Measurements from ENCODE around the gene ATAT1. TPM values are rescaled to one million over a fixed set of nuclear protein-coding genes. Genes with fewer than 3 reads are reported as not detected.
A peak's percentile ranks its signal among the peaks of the same experiment; 100 is the strongest.

ATAT1 gene
- total RNA-seq, 1 donor from 2014 or later: 13.3 TPM

DNA sequence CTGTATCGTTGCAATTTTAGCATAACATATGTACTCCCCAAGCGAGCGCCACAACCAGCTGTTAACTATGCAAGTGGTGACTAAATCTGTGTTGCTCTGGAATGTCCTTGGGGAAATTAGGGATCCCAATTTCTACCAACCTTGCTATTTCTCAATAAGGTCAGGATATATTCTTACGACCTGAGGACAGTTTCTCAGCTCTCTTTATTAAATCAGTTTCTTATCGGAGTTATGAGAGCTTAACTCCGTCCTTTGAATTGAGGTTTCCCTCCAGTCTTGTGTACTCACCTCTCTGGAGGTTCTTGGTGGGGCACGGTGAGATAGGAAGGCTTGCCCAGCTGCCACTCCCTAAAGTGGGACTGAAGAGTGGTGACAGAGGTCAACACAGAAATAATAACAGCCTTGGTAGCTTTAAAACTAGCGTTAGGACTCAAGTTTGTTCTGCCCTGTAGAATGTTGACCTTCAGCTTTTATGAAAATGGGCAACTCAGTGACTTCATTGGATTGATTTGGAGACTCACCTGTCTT is 8.3 kb upstream of the ATAT1 start:
- peak overlapping the region; percentile 99 for H3K27ac ChIP-seq
- H3K27me3 ChIP-seq: no peaks in the 10 kb centered on the region
- H3K36me3 ChIP-seq: peaks cover 0 to 41% of the 10 kb centered on the region in 2 donors
- intact Hi-C loops (cut with DNase I): loop anchor here (10.0 kb wide), 1 partner anchor 66 kb away; the partner anchor contains the start of gene PPP1R18
- peaks cover 26% of the 10 kb centered on the region for H3K4me1 ChIP-seq
- H3K9me3 ChIP-seq: no peaks in the 10 kb centered on the region
- peak overlapping the region; percentile 74 to 94 for H3K4me3 ChIP-seq
- no peak for DNase-seq (ENCODE audit: extremely low spot score in 2 of 2)
- no peak for TF ChIP-seq POLR2A (IDR thresholded peaks at IDR 0.05)
- TF ChIP-seq, protein P1, sequence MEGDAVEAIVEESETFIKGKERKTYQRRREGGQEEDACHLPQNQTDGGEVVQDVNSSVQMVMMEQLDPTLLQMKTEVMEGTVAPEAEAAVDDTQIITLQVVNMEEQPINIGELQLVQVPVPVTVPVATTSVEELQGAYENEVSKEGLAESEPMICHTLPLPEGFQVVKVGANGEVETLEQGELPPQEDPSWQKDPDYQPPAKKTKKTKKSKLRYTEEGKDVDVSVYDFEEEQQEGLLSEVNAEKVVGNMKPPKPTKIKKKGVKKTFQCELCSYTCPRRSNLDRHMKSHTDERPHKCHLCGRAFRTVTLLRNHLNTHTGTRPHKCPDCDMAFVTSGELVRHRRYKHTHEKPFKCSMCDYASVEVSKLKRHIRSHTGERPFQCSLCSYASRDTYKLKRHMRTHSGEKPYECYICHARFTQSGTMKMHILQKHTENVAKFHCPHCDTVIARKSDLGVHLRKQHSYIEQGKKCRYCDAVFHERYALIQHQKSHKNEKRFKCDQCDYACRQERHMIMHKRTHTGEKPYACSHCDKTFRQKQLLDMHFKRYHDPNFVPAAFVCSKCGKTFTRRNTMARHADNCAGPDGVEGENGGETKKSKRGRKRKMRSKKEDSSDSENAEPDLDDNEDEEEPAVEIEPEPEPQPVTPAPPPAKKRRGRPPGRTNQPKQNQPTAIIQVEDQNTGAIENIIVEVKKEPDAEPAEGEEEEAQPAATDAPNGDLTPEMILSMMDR (IDR thresholded peaks at IDR 0.05): no peak
- TF ChIP-seq POLR2AphosphoS5 (IDR thresholded peaks at IDR 0.05; ENCODE audit: insufficient read depth in 1 of 2, low read depth in 1 of 2): no peak

DNA sequence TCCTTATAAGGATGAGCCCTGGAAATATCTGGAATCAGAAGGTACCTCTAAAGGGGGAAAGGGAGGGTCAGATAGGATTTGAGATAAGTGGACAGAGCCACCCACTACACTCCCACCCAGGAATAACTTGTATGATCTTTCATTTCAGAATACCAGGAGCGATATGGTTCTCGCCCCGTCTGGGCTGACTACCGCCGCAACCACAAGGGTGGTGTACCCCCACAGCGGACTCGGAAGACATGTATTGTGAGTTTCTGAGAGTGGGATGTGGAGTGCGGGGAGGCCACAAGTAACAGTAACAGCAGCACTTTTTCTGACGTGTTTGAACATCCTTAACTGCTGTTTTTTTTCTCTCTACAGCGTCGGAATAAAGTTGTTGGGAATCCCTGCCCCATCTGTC is 7.1 kb upstream of the ATAT1 start:
- H3K27ac ChIP-seq: no peak overlapping the region
- peaks cover 13% of the 10 kb centered on the region for H3K4me1 ChIP-seq
- no peaks in the 10 kb centered on the region for H3K9me3 ChIP-seq
- H3K36me3 ChIP-seq: peaks cover 0 to 51% of the 10 kb centered on the region in 2 donors
- no peak overlapping the region for H3K4me3 ChIP-seq
- no peak for DNase-seq (ENCODE audit: extremely low spot score in 2 of 2)
- no peaks in the 10 kb centered on the region for H3K27me3 ChIP-seq
- intact Hi-C loops (cut with DNase I): loop anchor here (10.0 kb wide), 1 partner anchor 65 kb away; the partner anchor contains the start of gene PPP1R18
- TF ChIP-seq, protein P1 (IDR thresholded peaks at IDR 0.05): no peak
- TF ChIP-seq POLR2A (IDR thresholded peaks at IDR 0.05) (no peak), POLR2AphosphoS5 (IDR thresholded peaks at IDR 0.05; ENCODE audit: insufficient read depth in 1 of 2, low read depth in 1 of 2) (no peak)

DNA sequence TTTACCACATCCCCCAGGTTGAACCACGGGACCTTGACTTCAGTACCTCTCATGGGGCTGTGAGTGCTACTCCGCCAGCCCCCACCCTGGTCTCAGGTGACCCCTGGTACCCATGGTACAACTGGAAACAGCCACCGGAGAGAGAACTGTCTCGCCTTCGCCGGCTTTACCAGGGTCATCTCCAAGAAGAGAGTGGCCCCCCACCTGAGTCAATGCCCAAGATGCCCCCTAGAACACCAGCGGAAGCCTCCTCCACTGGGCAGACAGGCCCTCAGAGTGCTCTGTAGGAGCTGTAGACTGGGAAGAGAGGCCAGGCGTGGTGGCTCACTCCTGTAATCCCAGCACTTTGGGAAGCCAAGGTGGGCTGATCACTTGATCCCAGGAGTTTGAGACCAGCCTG is 1.2 kb upstream of the ATAT1 start:
- Histone ChIP-seq H3K27me3 (no peaks in the 10 kb centered on the region), H3K9me3 (no peaks in the 10 kb centered on the region), H3K36me3 (peaks cover 0 to 45% of the 10 kb centered on the region in 2 donors), H3K4me3 (no peak overlapping the region), H3K27ac (no peak overlapping the region), H3K4me1 (peaks cover 17% of the 10 kb centered on the region)
- no peak for DNase-seq (ENCODE audit: extremely low spot score in 2 of 2)
- TF ChIP-seq, protein P1 (IDR thresholded peaks at IDR 0.05): no peak
- TF ChIP-seq POLR2A (IDR thresholded peaks at IDR 0.05): no peak
- TF ChIP-seq POLR2AphosphoS5 (IDR thresholded peaks at IDR 0.05; ENCODE audit: insufficient read depth in 1 of 2, low read depth in 1 of 2): no peak
- intact Hi-C loops (cut with DNase I): no loop called here

DNA sequence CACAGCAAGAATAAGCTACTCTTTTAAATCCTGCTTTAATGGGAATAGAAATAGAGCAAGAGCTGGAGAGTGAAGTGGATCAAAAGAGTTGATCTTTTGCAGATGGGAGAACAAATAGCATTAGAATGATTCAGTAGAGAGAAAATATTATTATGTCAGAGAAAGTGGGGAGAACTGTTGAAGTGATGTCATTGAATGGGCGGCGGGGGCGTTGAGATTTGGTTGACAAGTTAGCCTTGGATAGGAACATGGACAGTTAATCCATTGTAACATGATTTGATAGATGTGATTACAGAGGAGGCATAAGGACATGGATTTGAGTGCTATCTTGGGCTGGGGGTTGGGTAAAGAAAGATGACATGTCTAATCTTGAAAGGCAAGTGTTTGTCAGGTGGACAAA is 9.2 kb downstream of the ATAT1 start:
- Histone ChIP-seq H3K36me3 (peaks cover 0 to 28% of the 10 kb centered on the region in 2 donors), H3K4me3 (no peak overlapping the region), H3K27me3 (no peaks in the 10 kb centered on the region), H3K27ac (no peak overlapping the region), H3K4me1 (no peaks in the 10 kb centered on the region), H3K9me3 (no peaks in the 10 kb centered on the region)
- intact Hi-C loops (cut with DNase I): no loop called here
- no peak for DNase-seq (ENCODE audit: extremely low spot score in 2 of 2)
- TF ChIP-seq, protein P1 (IDR thresholded peaks at IDR 0.05): no peak
- no peak for TF ChIP-seq POLR2A (IDR thresholded peaks at IDR 0.05)

DNA sequence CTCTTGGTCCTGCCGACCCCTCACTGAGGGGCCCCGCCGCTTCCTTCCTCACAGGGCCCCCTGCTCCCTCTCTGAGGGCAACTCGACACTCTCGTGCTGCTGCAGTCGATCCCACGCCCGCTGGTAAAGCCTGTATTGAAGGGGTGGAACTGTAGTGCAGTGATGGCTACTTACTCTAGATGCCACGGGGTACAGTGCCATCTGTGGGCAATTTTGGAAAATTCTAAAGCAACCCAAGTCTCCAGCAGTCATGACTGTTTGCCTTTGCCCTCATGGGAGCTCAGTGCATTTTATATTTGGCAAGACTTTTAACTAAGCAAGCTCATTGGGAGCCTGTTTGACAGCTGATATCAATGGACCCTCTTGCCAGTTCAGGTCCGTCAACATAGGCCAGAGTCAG is 13.8 kb downstream of the ATAT1 start:
- Histone ChIP-seq H3K4me1 (no peaks in the 10 kb centered on the region), H3K4me3 (no peak overlapping the region), H3K27ac (no peak overlapping the region), H3K9me3 (no peaks in the 10 kb centered on the region), H3K27me3 (no peaks in the 10 kb centered on the region), H3K36me3 (peaks cover 0 to 33% of the 10 kb centered on the region in 2 donors)
- no peak for DNase-seq (ENCODE audit: extremely low spot score in 2 of 2)
- intact Hi-C loops (cut with DNase I): no loop called here
- no peak for TF ChIP-seq POLR2AphosphoS5 (IDR thresholded peaks at IDR 0.05; ENCODE audit: insufficient read depth in 1 of 2, low read depth in 1 of 2)
- TF ChIP-seq, protein P1 (IDR thresholded peaks at IDR 0.05): no peak
- no peak for TF ChIP-seq POLR2A (IDR thresholded peaks at IDR 0.05)

All from vagina (tissue), 2 donors.